Testis (tissue), 3 donors: ENCODE measurements around the gene OGG1. TPM values are rescaled to one million over a fixed set of nuclear protein-coding genes. Genes with fewer than 3 reads are reported as not detected.

Source experiments
- DNase-seq: peaks from one replicate; pipeline ENCODE4 v3.0.0-alpha.2; 2019
- H3K27ac ChIP-seq, 2 donors: fragments of 200-600 bp; sonication (generic); one replicate each; pipeline ENCODE4 v1.5.1; 2019
- H3K27me3 ChIP-seq: fragments of 200-600 bp; sonication (generic); one replicate; pipeline ENCODE4 v1.5.1; 2019
- H3K36me3 ChIP-seq: fragments of 200-600 bp; sonication (generic); one replicate; pipeline ENCODE4 v1.5.1; 2017; ENCODE audit warnings: low read depth; ENCODE audit errors: missing control alignments
- H3K4me1 ChIP-seq: fragments of 200-600 bp; sonication (generic); one replicate; pipeline ENCODE4 v1.5.1; 2019
- H3K4me3 ChIP-seq, 2 donors: fragments of 200-600 bp; sonication (generic); one replicate each; pipeline ENCODE4 v1.5.1; 2017 to 2019
- H3K9me3 ChIP-seq: fragments of 200-600 bp; sonication (generic); one replicate; pipeline ENCODE4 v1.5.1; 2017
- CTCF ChIP-seq, 3 experiments: fragments of 450-650 bp in 2 of 3; fragments of 200-600 bp in 1 of 3; sonication (generic) in 1 of 3; IDR thresholded peaks; one replicate each; pipeline ENCODE4 v1.5.1; 2016 to 2019; ENCODE audit warnings: antibody characterized with exemption in 3 of 3, mild to moderate bottlenecking in 2 of 3, moderate library complexity in 1 of 3
- POLR2A ChIP-seq: fragments of 450-650 bp; IDR thresholded peaks from one replicate; pipeline ENCODE4 v1.6.1; 2017; ENCODE audit warnings: antibody characterized with exemption, mild to moderate bottlenecking, moderate library complexity
- WGBS, 2 donors: methylation state at CpG; one replicate each; pipeline ENCODE4 v1.1.5; 2018; 5-methylcytosine and 5-hydroxymethylcytosine counted together
- intact Hi-C: fragments of 100-400 bp; cut with DNase I; formaldehyde crosslinking; loops from one replicate; pipeline ENCODE4 v1.15.1; 2023; ENCODE audit warnings: low total_unique reads
- polyA plus RNA-seq: library from polyadenylated mRNA; stranded (reverse); fragments of 350-450 nt; fragmentation: Illumina TruSeq; extraction: RNeasy Lipid Tissue Mini Kit (QIAGEN cat#74804); gene quantifications from one replicate; pipeline ENCODE4 v1.2.3, GENCODE V29; 2014; ENCODE audit warnings: low read depth, low replicate concordance; ENCODE audit not compliant: insufficient read depth
- total RNA-seq, 2 donors: library from RNA; depleted of rRNA; stranded (reverse); fragments of >200 nt; gene quantifications; one replicate each; pipeline ENCODE4 v1.2.3, GENCODE V29; 2016

OGG1 gene
- total and polyA plus RNA-seq, 3 donors from 2014 or later, result 18.8 to 36.4 (median 30.3) TPM

DNA sequence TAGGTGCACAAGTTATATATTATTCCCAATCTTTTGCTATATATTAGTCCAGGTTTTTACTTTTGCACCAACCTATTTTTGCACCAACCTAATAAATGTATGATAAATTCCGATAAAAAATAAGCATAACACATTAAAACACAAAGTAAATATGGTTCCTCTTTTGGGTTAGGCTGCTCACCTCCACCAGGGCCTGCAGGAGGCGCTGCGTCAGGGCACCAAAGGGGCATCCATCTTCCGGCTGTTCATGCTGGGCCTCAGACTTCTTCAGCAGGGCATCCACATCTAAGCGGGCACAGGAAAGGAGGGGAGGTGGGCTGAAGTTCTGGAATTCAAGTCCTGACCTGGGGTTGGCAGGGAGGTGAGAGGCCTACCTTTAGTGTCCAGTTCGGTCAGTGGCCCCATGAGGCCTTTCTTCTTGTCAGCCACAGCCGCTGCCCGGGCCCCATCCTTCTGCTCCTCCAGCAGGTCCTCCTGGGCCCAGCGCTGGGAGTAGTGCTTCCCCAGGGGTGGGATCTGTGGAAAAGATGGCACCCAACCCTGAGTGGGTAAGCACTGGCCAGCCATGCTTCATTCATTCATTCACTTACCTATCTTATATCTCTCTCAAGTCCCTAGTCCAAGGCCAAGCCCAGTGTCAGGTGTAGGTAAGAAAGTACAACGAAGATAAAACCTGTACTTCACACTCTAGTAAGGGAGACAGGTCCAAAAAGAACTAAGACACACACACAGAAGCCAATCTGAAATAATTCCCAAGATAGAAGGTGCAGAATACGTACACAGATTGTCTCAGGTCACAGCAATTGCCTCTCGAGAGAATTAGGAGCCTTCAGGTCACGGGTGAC, 37.3 kb downstream of the OGG1 start:
- H3K9me3 ChIP-seq, result no peaks in the 10 kb centered on the region
- TF ChIP-seq POLR2A (no peak), CTCF (IDR thresholded peaks at IDR 0.05) (no peak)
- no peak for DNase-seq
- 89 to 91% methylated on average over 13 of the region's 13 CpGs for WGBS, 2 donors
- H3K36me3 ChIP-seq, result no peaks in the 10 kb centered on the region
- no peak overlapping the region for H3K27ac ChIP-seq
- no peaks in the 10 kb centered on the region for H3K27me3 ChIP-seq
- no peaks in the 10 kb centered on the region for H3K4me1 ChIP-seq
- no peak overlapping the region for H3K4me3 ChIP-seq
- intact Hi-C loops, result no loop called here

- 85 to 86% methylated on average over 6 of the region's 6 CpGs for whole genome bisulfite sequencing, 2 donors
- Histone ChIP-seq H3K9me3 (no peaks in the 10 kb centered on the region), H3K4me1 (no peaks in the 10 kb centered on the region), H3K36me3 (no peaks in the 10 kb centered on the region), H3K27ac (no peak overlapping the region), H3K4me3 (no peak overlapping the region), H3K27me3 (no peaks in the 10 kb centered on the region)
- DNase-seq, result no peak
- intact Hi-C loops, result no loop called here
- TF ChIP-seq CTCF (IDR thresholded peaks at IDR 0.05) (no peak), POLR2A (no peak)
These were observed 38.0 kb downstream of the OGG1 start for GRCh38 chr3:9787714-9788113.

- no peak for DNase-seq
- intact Hi-C loops, result no loop called here
- 82 to 96% methylated on average over 2 to 11 of the region's 11 CpGs for WGBS, 2 donors
- Histone ChIP-seq H3K9me3 (no peaks in the 10 kb centered on the region), H3K27me3 (no peaks in the 10 kb centered on the region), H3K27ac (no peak overlapping the region), H3K4me1 (peaks cover 8% of the 10 kb centered on the region), H3K36me3 (no peaks in the 10 kb centered on the region), H3K4me3 (no peak overlapping the region)
- TF ChIP-seq POLR2A (no peak), CTCF (IDR thresholded peaks at IDR 0.05) (no peak)
These were observed 41.4 kb downstream of the OGG1 start for GRCh38 chr3:9791127-9791526.

DNA sequence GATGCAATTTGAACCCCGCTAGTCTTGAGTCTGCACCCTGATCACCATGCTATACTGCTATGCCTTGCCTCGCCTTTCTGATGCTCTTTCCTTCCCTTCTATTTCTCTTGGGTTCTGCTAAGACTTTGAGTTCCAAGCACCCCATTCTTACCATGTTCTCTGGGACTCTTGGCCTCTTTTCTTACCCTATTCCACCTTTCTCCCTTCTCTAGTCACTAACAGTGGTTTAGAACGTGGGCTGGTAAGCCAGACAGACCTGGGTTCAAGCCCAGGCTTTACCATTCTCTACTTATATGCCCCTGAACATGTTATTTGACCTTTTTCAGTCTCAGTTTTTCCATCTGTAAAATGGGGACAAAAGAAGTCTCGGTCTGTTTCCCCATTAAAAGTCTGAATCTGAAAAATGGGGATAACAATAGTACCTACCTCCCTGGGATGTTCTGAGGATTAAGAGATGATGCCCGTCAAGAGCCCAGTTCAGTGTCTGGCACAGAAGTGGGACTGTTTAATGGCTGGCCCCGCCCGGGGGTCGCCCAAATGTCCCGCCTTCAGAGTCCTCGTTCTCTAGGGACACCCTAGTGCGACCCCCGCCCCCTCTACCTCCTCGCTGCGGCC, 42.1 kb downstream of the OGG1 start:
- peaks cover 8% of the 10 kb centered on the region for H3K4me1 ChIP-seq
- H3K27ac ChIP-seq, result peak overlapping the region; percentile 94
- H3K36me3 ChIP-seq, result no peaks in the 10 kb centered on the region
- no peaks in the 10 kb centered on the region for H3K27me3 ChIP-seq
- no peaks in the 10 kb centered on the region for H3K9me3 ChIP-seq
- intact Hi-C loops, result no loop called here
- no peak for DNase-seq
- peak overlapping the region; percentile 82 to 96 for H3K4me3 ChIP-seq
- WGBS, 2 donors, result 13 to 42% methylated on average over 5 to 14 of the region's 14 CpGs
- TF ChIP-seq CTCF (IDR thresholded peaks at IDR 0.05) (no peak), POLR2A (no peak)
